GM23338 (cell line): ENCODE measurements around the gene GLDC. TPM values are rescaled to one million over a fixed set of nuclear protein-coding genes. Genes with fewer than 3 reads are reported as not detected.

Experiments
- ATAC-seq: fragments of 200-7000 bp; cut with Tn5 transposase; 3 replicates; pipeline ENCODE4 v1.9.1; 2020
- DNase-seq: peaks from one replicate; pipeline ENCODE4 v3.0.0-alpha.2; 2015; ENCODE audit warnings: low spot score
- H2AFZ ChIP-seq: fragments of 200-600 bp; sonication (generic); 2 replicates; pipeline ENCODE4 v1.8.0; 2016; ENCODE audit warnings: antibody characterized with exemption, mild to moderate bottlenecking, moderate library complexity
- H3F3A ChIP-seq: fragments of 200-600 bp; sonication (generic); replicated peaks from 2 replicates; pipeline ENCODE4 v1.8.0; 2017; ENCODE audit warnings: antibody characterized with exemption, mixed run types, low read depth
- H3K27ac ChIP-seq: fragments of 200-600 bp; sonication (generic); 2 replicates; pipeline ENCODE4 v1.6.1; 2016; ENCODE audit warnings: low read depth
- H3K27me3 ChIP-seq: fragments of 200-600 bp; sonication (generic); 2 replicates; pipeline ENCODE4 v1.8.0; 2016; ENCODE audit warnings: mild to moderate bottlenecking, mixed run types, moderate library complexity; ENCODE audit not compliant: insufficient read depth
- H3K36me3 ChIP-seq: fragments of 200-600 bp; sonication (generic); 2 replicates; pipeline ENCODE4 v1.8.0; 2016; ENCODE audit warnings: mild to moderate bottlenecking; ENCODE audit not compliant: insufficient read depth
- H3K4me1 ChIP-seq: fragments of 200-600 bp; sonication (generic); 2 replicates; pipeline ENCODE4 v1.8.0; 2016; ENCODE audit warnings: mild to moderate bottlenecking, moderate library complexity; ENCODE audit not compliant: insufficient read depth
- H3K4me2 ChIP-seq: fragments of 200-600 bp; sonication (generic); 2 replicates; pipeline ENCODE4 v1.7.1; 2017; ENCODE audit warnings: mixed run types
- H3K4me3 ChIP-seq: fragments of 200-600 bp; sonication (generic); 2 replicates; pipeline ENCODE4 v1.6.1; 2016; ENCODE audit warnings: mixed run types
- H3K79me2 ChIP-seq: fragments of 200-600 bp; sonication (generic); replicated peaks from 2 replicates; pipeline ENCODE4 v1.8.0; 2017; ENCODE audit warnings: mild to moderate bottlenecking; ENCODE audit not compliant: insufficient read depth
- H3K9me2 ChIP-seq: fragments of 200-600 bp; sonication (generic); 2 replicates; pipeline ENCODE4 v1.8.0; 2017; ENCODE audit not compliant: insufficient read depth
- H4K20me1 ChIP-seq: fragments of 200-600 bp; sonication (generic); replicated peaks from 2 replicates; pipeline ENCODE4 v1.8.0; 2017; ENCODE audit warnings: mild to moderate bottlenecking; ENCODE audit not compliant: insufficient read depth
- H3K27ac Mint-ChIP-seq: 2 replicates; pipeline ENCODE4 v1.8.0; 2020; ENCODE audit warnings: inconsistent platforms, mild to moderate bottlenecking, moderate library complexity, mixed read lengths
- H3K27me3 Mint-ChIP-seq: 3 replicates; pipeline ENCODE4 v1.8.0; 2022; ENCODE audit warnings: low read depth, mild to moderate bottlenecking, moderate library complexity, mixed read lengths, inconsistent platforms; ENCODE audit not compliant: insufficient read depth, poor library complexity
- H3K36me3 Mint-ChIP-seq: 3 replicates; pipeline ENCODE4 v1.8.0; 2021; ENCODE audit warnings: low read depth, mild to moderate bottlenecking, inconsistent platforms, moderate library complexity, mixed read lengths
- H3K4me1 Mint-ChIP-seq: 3 replicates; pipeline ENCODE4 v1.8.0; 2020; ENCODE audit warnings: mild to moderate bottlenecking, inconsistent platforms, mixed read lengths
- H3K4me3 Mint-ChIP-seq: 3 replicates; pipeline ENCODE4 v1.8.0; 2021; ENCODE audit warnings: moderate library complexity, mild to moderate bottlenecking, inconsistent platforms, mixed read lengths
- H3K9me3 Mint-ChIP-seq: 3 replicates; pipeline ENCODE4 v1.8.0; 2020; ENCODE audit warnings: moderate library complexity, mild to moderate bottlenecking, inconsistent platforms, mixed read lengths
- CREB1 ChIP-seq: fragments of 250-450 bp; sonication (Bioruptor Pico); IDR thresholded peaks from 2 replicates; pipeline ENCODE4 v1.5.0; 2020; ENCODE audit warnings: low read depth, mild to moderate bottlenecking, moderate library complexity
- EZH2 ChIP-seq: fragments of 200-600 bp; sonication (generic); IDR thresholded peaks from one replicate; pipeline ENCODE4 v1.8.0; 2017; ENCODE audit warnings: antibody characterized with exemption, mild to moderate bottlenecking, low read depth; ENCODE audit not compliant: unreplicated experiment
- EZH2phosphoT487 ChIP-seq: fragments of 200-600 bp; sonication (generic); IDR thresholded peaks from one replicate; pipeline ENCODE4 v1.8.1; 2018; ENCODE audit warnings: antibody characterized with exemption; ENCODE audit not compliant: unreplicated experiment
- JUNB ChIP-seq: IDR thresholded peaks from one replicate; pipeline ENCODE4 v1.6.1; 2016; ENCODE audit warnings: antibody characterized with exemption; ENCODE audit not compliant: unreplicated experiment
- POLR2AphosphoS5 ChIP-seq: IDR thresholded peaks from 2 replicates; pipeline ENCODE4 v1.6.1; 2016; ENCODE audit warnings: antibody characterized with exemption, low read depth
- STAT1 ChIP-seq: IDR thresholded peaks from one replicate; pipeline ENCODE4 v1.6.1; 2016; ENCODE audit warnings: antibody characterized with exemption; ENCODE audit not compliant: unreplicated experiment
- ZNF114 ChIP-seq: fragments of 250-450 bp; sonication (Bioruptor Pico); IDR thresholded peaks from 2 replicates; pipeline ENCODE4 v1.5.0; 2020; ENCODE audit warnings: mild to moderate bottlenecking, moderate library complexity
- polyA plus RNA-seq: library from polyadenylated mRNA; unstranded; fragments of >200 nt; fragmentation: Nextera tagmentation; extraction: Ambion mirVana; gene quantifications from 2 replicates; pipeline ENCODE4 v1.2.1, GENCODE V29; 2016
- total RNA-seq: library from RNA; depleted of rRNA; stranded (reverse); fragments of >200 nt; shearing (Covaris generic); gene quantifications from 2 replicates; pipeline ENCODE4 v1.2.3, GENCODE V29; 2014
- TF ChIP-seq, protein P1 (sequence below), 2 experiments: fragments of 200-600 bp in 1 of 2; sonication (generic) in 1 of 2; conservative IDR thresholded peaks; 2 replicates each; pipeline versions ENCODE4 v1.5.1 to v1.6.1; 2016 to 2017; ENCODE audit warnings: antibody characterized with exemption in 2 of 2, low read depth in 2 of 2, mild to moderate bottlenecking in 2 of 2, moderate library complexity in 1 of 2
- TF ChIP-seq, protein P2 (sequence below): IDR thresholded peaks from 2 replicates; pipeline ENCODE4 v1.6.1; 2016; ENCODE audit warnings: antibody characterized with exemption

The GLDC gene
- total and polyA plus RNA-seq, 2 experiments from 2014 or later, result 63.5 to 139 TPM

DNA sequence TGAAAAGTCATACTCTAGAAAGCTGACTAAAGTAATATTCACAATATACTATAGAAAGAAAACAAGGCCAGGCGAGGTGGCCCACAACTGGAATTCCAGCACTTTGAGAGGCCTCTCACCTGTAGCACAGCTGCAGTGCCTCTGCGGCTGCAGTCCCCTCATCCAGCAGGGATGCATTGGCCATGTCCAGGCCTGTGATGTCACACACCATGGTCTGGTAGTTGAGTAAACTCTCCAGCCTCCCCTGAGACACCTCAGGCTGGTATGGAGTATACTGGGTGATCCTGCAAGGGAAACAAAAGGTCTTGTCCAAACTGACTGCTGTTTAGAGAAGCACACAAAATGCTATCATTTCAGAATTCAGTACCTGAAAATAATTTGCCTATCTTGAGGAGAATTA lies 35.5 kb downstream of the GLDC start:
- no peaks in the 10 kb centered on the region for H3K27me3 Mint-ChIP-seq
- H3K4me3 Mint-ChIP-seq, result no peak overlapping the region
- H3F3A ChIP-seq, result no peaks in the 10 kb centered on the region
- peaks cover 48% of the 10 kb centered on the region for H3K36me3 Mint-ChIP-seq
- H3K9me2 ChIP-seq, result no peaks in the 10 kb centered on the region
- H2AFZ ChIP-seq, result no peak overlapping the region
- H3K27ac ChIP-seq, result no peak overlapping the region; the same call in 1 of the 2 replicates
- H3K4me1 ChIP-seq, result no peaks in the 10 kb centered on the region
- ATAC-seq (no peak), DNase-seq (no peak)
- H4K20me1 ChIP-seq, result peaks cover 5% of the 10 kb centered on the region
- no peak for TF ChIP-seq EZH2phosphoT487
- TF ChIP-seq, protein P1, sequence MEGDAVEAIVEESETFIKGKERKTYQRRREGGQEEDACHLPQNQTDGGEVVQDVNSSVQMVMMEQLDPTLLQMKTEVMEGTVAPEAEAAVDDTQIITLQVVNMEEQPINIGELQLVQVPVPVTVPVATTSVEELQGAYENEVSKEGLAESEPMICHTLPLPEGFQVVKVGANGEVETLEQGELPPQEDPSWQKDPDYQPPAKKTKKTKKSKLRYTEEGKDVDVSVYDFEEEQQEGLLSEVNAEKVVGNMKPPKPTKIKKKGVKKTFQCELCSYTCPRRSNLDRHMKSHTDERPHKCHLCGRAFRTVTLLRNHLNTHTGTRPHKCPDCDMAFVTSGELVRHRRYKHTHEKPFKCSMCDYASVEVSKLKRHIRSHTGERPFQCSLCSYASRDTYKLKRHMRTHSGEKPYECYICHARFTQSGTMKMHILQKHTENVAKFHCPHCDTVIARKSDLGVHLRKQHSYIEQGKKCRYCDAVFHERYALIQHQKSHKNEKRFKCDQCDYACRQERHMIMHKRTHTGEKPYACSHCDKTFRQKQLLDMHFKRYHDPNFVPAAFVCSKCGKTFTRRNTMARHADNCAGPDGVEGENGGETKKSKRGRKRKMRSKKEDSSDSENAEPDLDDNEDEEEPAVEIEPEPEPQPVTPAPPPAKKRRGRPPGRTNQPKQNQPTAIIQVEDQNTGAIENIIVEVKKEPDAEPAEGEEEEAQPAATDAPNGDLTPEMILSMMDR (conservative IDR thresholded peaks at IDR 0.05; ENCODE audit: low read depth in 2 of 2), result no peak
- no peak for TF ChIP-seq STAT1
- no peak for TF ChIP-seq EZH2
- TF ChIP-seq JUNB, result no peak
- TF ChIP-seq ZNF114 (CRISPR knock-in tag), result no peak
- TF ChIP-seq, protein P2, sequence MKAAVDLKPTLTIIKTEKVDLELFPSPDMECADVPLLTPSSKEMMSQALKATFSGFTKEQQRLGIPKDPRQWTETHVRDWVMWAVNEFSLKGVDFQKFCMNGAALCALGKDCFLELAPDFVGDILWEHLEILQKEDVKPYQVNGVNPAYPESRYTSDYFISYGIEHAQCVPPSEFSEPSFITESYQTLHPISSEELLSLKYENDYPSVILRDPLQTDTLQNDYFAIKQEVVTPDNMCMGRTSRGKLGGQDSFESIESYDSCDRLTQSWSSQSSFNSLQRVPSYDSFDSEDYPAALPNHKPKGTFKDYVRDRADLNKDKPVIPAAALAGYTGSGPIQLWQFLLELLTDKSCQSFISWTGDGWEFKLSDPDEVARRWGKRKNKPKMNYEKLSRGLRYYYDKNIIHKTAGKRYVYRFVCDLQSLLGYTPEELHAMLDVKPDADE, result no peak
- peaks cover 38% of the 10 kb centered on the region for H3K36me3 ChIP-seq
- no peaks in the 10 kb centered on the region; the same call in 1 of the 2 replicates for H3K79me2 ChIP-seq
- 0 out of 2 replicates have a peak overlapping the region, but pooled peaks have one; percentile 81 for H3K27ac Mint-ChIP-seq
- H3K27me3 ChIP-seq, result no peaks in the 10 kb centered on the region
- H3K4me1 Mint-ChIP-seq, result peaks cover 3% of the 10 kb centered on the region; the same call in 1 of the 3 replicates
- H3K9me3 Mint-ChIP-seq, result no peaks in the 10 kb centered on the region
- H3K4me2 ChIP-seq, result no peak overlapping the region
- H3K4me3 ChIP-seq, result no peak overlapping the region

- H3K27me3 ChIP-seq, result no peaks in the 10 kb centered on the region
- H3K4me2 ChIP-seq, result no peak overlapping the region
- TF ChIP-seq POLR2AphosphoS5, result no peak
- no peak for TF ChIP-seq CREB1
- no peak for TF ChIP-seq ZNF114 (CRISPR knock-in tag)
- TF ChIP-seq JUNB, result no peak
- Mint-ChIP-seq H3K4me1 (peaks cover 3% of the 10 kb centered on the region; the same call in 1 of the 3 replicates), H3K27me3 (no peaks in the 10 kb centered on the region), H3K9me3 (no peaks in the 10 kb centered on the region), H3K27ac (peak overlapping the region; percentile 81; the same call in 1 of the 2 replicates), H3K36me3 (peaks cover 53% of the 10 kb centered on the region), H3K4me3 (no peak overlapping the region)
- H3F3A ChIP-seq, result no peaks in the 10 kb centered on the region
- no peaks in the 10 kb centered on the region for H3K9me2 ChIP-seq
- H4K20me1 ChIP-seq, result no peaks in the 10 kb centered on the region; the same call in none of the 2 replicates
- H2AFZ ChIP-seq, result no peak overlapping the region
- ATAC-seq (no peak), DNase-seq (no peak)
- no peaks in the 10 kb centered on the region; the same call in 1 of the 2 replicates for H3K79me2 ChIP-seq
- no peak overlapping the region for H3K27ac ChIP-seq
- peaks cover 38% of the 10 kb centered on the region for H3K36me3 ChIP-seq
- no peaks in the 10 kb centered on the region for H3K4me1 ChIP-seq
- no peak overlapping the region for H3K4me3 ChIP-seq
Measured at GRCh38 chr9:6609497-6610016, 36.0 kb downstream of the GLDC start.
